ENCODE measurements around the gene RAB33A.

Gene RAB33A

GRCh38 chrX:130171446-130172126 is at the start of gene RAB33A:
TSS of gene RAB33A (plus strand) at chrX:130171962. CDS start at chrX:130172063, 101 bp downstream.
- peak; percentile 55 for DNase-seq

DNA sequence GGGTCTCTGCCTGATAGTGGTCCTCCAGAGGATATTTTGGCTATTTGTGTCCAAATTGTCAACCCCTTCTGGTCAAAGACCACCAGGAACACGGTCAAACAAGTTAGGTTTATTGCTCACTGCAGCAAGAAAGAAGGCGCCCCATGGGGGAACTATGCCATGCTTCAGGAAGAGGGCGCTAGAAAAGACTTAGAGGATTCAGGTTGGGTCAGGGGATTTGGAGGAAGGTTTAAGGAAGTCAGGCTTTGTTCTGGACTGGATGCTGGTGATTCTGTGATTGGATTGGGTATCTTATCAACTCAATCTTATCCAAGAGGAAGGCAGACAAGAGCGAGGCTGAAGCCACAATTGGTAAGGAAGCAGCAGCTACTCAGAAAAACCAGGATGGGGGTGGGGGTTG is 47.2 kb upstream of the RAB33A start:
- DNase-seq, result no peak

DNA sequence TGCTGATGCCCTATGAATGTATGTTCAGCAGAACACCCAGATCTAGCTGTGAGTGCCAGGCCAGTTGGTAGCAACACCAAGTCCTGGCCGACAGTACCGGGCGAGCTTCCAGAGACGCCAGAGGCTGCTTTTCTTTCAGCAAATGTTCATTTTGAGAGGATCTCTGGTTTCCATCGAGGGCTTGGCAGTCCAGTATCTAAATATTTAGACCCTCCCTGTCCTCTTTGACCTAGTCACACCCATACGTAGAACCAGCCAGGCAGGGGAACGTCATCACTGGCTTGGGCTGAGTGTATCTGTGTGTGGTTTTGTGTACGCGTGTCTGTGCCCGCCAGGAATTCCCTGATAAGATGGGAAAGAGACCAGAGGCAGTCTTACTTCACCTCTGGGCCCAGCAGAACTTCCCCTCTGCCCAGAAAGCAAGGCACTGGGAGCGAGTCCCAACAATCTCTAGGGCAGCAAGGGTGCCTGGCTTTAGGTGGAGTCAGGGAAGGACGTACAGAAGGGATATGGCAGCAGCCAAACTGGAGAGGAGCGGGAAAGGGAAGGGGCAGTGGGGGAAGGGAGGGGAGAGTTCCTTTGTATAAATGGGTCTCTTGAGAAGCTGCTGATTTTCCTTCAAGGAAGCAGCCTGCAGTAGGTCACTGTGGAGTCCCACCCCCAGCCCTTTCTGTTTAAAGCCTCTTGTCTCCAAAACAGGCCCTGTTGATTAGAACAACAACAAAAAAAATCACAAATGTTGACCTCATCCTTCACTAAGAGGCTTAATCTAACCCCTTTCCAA is 46.5 kb upstream of the RAB33A start:
- no peak for DNase-seq

- DNase-seq, result no peak
These were observed 40.8 kb upstream of the RAB33A start for GRCh38 chrX:130130990-130131389.

DNA sequence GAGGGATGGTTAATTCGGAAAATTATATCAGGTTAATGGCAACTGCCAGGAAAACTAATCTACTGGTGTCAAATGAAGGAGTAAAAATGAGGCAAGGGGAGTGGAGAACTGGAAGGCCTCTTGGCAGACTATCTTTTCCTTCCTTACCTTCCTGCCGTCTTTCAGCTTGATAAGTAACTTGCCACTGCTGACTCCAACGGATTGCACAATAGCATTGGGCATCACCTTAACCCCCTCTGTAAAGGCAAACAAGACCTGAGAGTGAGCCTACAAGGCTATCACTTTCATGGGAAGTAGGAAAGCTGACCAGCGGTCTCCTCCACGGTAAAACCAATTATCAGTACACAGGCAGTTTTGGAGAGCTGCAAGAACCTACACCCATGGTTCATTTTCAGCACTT is 35.3 kb upstream of the RAB33A start:
- DNase-seq, result no peak

DNA sequence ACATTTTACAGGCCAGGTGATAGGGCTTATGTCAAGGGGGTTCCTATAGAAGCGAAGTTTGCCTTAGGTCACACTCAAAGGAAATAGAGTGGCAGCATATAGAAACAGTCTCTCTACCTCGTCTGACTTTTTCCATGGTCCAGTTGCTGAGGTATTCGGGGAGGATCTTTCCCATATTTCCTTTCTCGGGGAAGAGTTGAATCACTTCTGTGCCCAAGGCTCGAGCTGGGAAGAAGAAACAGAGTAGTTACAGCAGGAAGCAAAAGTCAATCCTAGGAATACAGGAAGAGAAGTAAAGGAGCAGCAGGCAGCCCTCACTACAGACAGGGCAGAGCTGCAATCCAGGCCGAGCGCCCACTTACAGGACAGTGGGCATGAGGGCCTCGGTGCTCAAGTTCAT is 34.8 kb upstream of the RAB33A start:
- no peak for DNase-seq

GRCh38 chrX:130139474-130140201 is 32.1 kb upstream of the RAB33A start:
- DNase-seq, result no peak

DNA sequence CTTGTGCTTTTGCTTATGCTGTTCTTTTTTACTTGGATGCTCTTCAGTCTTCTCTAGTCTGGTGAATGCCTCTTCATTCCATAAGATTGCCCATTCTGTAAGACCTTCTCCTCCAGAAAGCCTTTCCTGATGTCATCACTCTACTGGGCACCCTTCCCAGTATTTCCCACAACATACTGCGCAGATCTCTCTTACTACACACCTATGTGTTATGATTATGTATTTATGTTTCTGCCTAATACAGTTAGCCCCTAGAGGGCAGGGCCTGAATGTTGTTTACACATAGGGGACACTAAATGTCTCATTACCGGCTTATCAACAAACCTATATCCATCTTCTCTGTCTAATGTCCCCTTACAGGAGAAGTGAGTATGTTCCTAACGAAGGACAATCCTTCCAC is 27.3 kb upstream of the RAB33A start:
- no peak for DNase-seq

DNA sequence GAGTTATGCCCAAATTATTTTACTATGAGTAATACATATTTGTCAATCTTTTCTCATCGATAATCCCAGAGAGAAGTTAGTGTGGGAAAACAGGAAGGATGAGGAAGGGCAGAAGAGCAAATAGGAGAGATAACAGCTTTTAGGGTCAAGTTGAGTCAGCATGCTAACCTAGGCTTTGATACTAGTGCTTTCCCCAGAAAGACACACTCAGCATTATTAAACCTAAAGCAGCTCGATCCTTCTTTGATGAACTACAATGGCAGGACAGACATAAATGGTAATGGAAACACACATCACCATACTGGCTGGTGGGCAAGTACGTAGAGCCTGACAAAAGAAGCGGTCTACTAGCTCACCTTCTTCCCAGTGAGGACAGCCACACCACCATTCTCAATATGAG is 26.6 kb upstream of the RAB33A start:
- DNase-seq, result no peak

DNA sequence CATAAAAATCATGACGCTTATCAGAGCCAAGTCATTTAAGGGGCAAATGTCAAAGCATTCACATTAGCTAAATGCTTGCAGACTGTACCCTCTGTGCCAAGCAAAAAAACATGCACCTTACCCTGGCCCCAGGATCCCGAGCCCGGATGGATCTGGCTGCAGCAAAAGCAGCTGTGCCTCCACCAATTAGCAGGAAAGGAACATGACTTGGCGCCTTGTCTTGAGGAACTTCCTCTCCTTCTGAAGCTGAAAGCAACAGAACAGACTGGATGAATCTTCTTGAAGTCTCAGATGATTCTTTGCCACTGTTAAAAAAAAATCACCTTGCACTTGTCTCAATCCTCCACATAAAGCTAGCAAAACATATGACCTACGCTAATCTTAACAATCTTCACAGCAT is 24.1 kb upstream of the RAB33A start:
- no peak for DNase-seq

GRCh38 chrX:130155564-130155963 is 16.2 kb upstream of the RAB33A start:
- DNase-seq, result no peak

DNA sequence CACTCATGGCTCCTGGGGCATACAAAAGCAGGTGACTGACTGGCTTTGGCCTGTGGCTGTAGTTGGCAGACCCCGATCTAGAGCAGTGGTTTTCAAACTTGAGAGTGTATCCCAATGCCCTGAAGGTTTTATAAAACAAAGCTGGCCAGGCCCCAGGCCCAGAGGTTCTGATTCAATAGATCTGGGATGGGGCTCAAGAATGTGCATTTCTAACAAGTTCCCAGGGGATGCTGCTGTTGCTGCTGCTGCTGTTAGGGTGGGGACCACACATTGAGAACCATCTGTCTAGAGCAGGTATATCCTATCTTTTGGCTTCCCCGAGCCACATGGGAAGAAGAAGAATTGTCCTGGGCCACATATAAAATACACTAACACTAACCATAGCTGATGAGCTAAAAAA is 13.5 kb upstream of the RAB33A start:
- DNase-seq, result no peak

DNA sequence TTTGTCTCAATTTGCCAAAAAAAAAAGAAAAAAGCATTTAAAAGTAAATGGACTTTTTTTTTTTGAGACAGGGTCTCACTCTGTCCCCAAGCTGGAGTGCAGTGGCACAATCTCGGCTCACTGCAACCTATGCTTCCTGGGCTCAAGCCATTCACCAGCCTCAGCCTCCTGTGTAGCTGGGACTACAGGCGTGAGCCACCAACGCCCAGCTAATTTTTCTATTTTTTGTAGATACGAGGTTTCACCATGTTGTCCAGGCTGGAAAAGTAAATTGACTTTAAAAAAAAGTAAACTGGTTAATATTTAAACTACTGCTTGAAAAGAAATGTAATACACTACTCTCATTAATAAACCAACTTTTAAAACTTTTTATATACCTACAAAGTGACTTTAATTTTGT is 12.0 kb upstream of the RAB33A start:
- no peak for DNase-seq

- DNase-seq, result no peak
These were observed 9.5 kb upstream of the RAB33A start for GRCh38 chrX:130162094-130162735.

DNA sequence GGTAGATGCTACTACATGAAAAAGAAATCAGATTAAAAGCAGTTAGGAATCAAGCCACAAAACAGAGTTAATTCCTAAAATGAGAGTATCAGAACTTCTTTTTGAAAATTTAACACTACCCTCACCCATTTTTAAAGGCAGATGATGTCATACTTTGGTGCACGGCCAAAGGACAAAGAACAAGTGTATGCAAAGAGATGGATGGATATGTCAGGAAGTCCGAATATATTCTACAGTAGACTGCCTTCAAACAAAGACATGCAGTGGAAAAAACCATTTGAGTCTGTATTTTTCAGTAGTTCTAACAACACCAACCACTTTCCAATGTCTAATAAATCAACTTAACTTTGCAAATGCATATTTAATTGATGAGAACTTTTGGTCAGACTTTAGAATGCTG is 8.4 kb upstream of the RAB33A start:
- no peak for DNase-seq

DNA sequence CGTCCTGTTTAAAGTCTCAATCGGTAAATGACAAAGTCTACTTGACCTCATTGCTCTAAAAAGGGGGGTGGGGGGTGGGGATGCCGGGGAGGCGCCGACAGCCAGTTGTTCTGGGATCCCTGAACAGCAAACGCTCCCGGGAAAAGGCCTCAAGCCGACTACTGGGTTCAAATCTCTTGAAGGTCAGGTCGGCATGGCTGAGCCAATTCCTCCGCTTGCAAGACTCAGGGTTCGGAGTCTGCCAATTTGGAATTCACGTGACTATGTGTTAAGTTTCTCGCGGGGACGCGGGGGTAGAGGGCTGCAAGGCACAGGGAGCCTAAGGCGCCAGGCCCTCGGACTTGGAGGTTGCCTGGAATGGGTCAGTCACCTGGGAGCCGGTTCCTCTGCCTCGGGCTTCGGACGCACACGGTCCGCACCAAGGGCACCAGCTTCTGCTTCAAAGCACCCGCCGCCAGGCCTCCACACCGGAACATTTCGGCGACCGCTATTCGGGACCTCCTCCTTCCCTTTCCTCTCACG is 6.5 kb upstream of the RAB33A start:
- DNase-seq, result no peak

DNA sequence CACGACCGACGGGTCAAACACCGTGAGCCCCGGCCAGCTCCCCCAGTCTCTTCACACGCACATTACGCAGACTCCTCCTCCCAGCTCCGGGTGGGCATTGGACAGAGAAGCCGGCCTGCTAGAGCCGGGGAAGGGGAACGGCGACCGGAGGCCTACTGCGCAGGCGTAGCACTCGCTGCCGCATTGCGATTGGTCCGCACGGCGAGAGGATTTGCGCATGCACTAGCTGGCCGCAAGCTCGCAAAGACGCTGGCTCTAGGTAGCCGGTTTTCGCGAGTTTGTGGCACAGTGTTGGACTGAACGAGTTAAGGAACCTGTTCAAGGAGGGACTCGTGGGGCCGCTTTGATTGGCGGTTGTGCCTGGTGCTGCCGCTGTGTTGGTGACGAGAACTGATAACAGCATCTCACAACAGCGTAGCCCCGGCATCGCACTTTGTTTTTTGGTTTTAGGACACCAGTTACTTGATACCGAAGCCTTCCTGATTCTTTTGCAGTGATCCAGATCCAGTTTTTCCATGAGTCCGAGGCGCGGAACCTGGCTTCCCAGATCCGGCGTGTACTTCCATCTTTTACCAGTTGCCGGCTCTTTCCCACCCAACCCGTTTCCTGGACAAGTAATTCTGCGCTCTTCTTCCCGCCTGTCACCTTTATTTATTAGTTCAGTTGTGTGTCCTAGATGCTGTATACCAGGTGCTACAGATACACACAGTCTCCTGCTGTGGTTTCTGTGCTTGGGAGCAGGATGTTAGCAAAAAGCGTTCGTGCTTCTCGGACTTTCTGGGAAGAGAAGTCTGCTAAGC is 5.9 kb upstream of the RAB33A start, which contains the start of gene AIFM1:
TSS of gene AIFM1 (minus strand) at position 139 of the 800 bp plus-strand sequence. CDS start 185 bp downstream, outside the sequence.
- DNase-seq, result peak; percentile 91

- DNase-seq, result no peak
These were observed 5.3 kb upstream of the RAB33A start for GRCh38 chrX:130166503-130166777.

DNA sequence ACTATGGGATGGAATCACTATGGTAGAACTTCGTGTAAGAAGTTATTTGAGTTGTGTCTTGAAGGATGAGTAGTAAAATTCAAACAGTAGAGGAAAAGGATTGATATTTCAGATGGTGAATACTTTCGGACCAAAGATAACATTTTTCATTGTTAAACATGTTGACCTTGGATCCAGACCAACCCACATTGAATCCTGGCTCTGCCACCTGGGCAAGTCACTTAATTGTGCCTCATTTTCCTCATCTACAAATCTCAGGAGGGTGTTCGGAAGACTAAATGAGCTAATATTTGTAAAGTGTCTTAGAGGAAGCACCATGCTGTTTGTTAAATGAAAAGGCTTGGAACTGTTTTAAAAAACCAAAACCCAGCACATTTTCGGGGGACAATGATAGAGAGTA is 4.7 kb upstream of the RAB33A start:
- DNase-seq, result no peak

GRCh38 chrX:130170752-130171445 is 863 bp upstream of the RAB33A start:
- peak; percentile 72 for DNase-seq

DNA sequence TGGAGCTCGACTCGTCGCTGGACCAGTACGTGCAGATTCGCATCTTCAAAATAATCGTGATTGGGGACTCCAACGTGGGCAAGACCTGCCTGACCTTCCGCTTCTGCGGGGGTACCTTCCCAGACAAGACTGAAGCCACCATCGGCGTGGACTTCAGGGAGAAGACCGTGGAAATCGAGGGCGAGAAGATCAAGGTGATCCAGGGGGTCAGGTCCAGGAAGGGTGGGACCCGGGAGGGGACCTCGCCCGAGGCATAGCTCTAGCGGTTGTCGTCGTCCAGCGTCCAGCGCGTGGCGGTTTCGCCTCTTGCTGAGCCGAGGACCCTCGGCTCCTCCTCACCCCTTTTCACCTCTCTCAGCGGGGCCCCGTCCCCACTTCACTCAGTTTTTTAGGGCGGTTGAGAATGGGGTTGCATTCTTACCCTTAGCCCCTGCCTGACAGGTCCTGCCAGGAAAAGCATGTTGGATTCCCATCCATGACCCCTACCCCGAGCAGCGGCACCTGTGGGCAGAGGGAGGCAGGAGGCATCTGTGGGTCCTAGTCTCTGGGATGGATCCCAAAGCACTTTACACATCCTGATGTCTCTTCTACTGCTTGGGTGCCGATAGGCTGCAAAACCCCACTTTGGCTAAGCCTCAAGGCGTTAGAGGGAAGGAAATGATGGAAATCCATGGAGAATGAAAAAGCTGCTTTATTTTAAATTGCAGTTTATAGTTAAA is 524 bp downstream of the RAB33A start:
- no peak for DNase-seq
